OCI-LY7 (cell line): Measurements from ENCODE around the gene DDAH1.

Experiments used
- CTCF ChIP-seq: fragments of 200-600 bp; sonication (generic); conservative IDR thresholded peaks from 2 replicates; pipeline ENCODE4 v1.5.1; 2014; ENCODE audit warnings: mild to moderate bottlenecking, antibody characterized with exemption, low read length, moderate library complexity, mixed read lengths
- EZH2phosphoT487 ChIP-seq: fragments of 200-600 bp; sonication (generic); IDR thresholded peaks from 2 replicates; pipeline ENCODE4 v1.6.1; 2018; ENCODE audit warnings: low read depth, borderline replicate concordance, mild to moderate bottlenecking, mixed run types, antibody characterized with exemption, low read length, moderate library complexity, mixed read lengths

GRCh38 chr1:85295654-85296053 is 169.3 kb downstream of the DDAH1 start:
- TF ChIP-seq CTCF (no peak), EZH2phosphoT487 (no peak)
